Adrenal gland (tissue), 12 donors: ENCODE data around the gene SDC3. TPM values are rescaled to one million over a fixed set of nuclear protein-coding genes. Genes with fewer than 3 reads are reported as not detected.

ENCODE experiments used
- DNase-seq, 7 donors: peaks; one replicate each; pipeline ENCODE4 v3.0.0-alpha.2; 2019 to 2020
- H3K27ac ChIP-seq, 5 donors: fragments of 200-600 bp; sonication (generic) in 4 of 5; 1 replicate in 3 of 5; 2 replicates in 2 of 5; pipeline versions ENCODE4 v1.5.1 to v1.8.0; 2016 to 2020; ENCODE audit warnings: mild to moderate bottlenecking in 1 of 5
- H3K27me3 ChIP-seq: fragments of 200-600 bp; 2 replicates; pipeline ENCODE4 v1.8.0; 2021
- H3K36me3 ChIP-seq, 2 donors: fragments of 200-600 bp; replicated peaks in 1 of 2; 1 replicate in 1 of 2; 2 replicates in 1 of 2; pipeline versions ENCODE4 v1.5.1 to v1.8.0; 2018 to 2022
- H3K4me1 ChIP-seq, 2 donors: fragments of 200-600 bp; replicated peaks in 1 of 2; 1 replicate in 1 of 2; 2 replicates in 1 of 2; pipeline versions ENCODE4 v1.5.1 to v1.8.0; 2018 to 2021
- H3K4me3 ChIP-seq, 4 donors: fragments of 200-600 bp; sonication (generic) in 3 of 4; one replicate each; pipeline ENCODE4 v1.5.1; 2016 to 2018
- H3K9me3 ChIP-seq, 3 donors: fragments of 200-600 bp; sonication (generic) in 1 of 3; replicated peaks in 1 of 3; 1 replicate in 2 of 3; 2 replicates in 1 of 3; pipeline versions ENCODE4 v1.5.1 to v1.8.0; 2016 to 2021
- CTCF ChIP-seq, 6 experiments: fragments of 450-650 bp in 4 of 6; fragments of 200-600 bp in 2 of 6; sonication (generic) in 1 of 6; IDR thresholded peaks; 1 replicate in 5 of 6; 2 replicates in 1 of 6; pipeline versions ENCODE4 v1.5.1 to v1.8.0; 2016 to 2021; ENCODE audit warnings: antibody characterized with exemption in 6 of 6, mild to moderate bottlenecking in 2 of 6, moderate library complexity in 1 of 6
- POLR2A ChIP-seq, 2 donors: fragments of 450-650 bp; IDR thresholded peaks; one replicate each; pipeline ENCODE4 v1.6.1; 2017; ENCODE audit warnings: antibody characterized with exemption in 2 of 2, mild to moderate bottlenecking in 2 of 2, moderate library complexity in 1 of 2
- WGBS, 4 donors: extraction: QIAGEN DNeasy Blood & Tissue Kit in 2 of 4; methylation state at CpG; one replicate each; pipeline versions ENCODE4 v1.1.5 to v1.1.7; 2013 to 2017; 5-methylcytosine and 5-hydroxymethylcytosine counted together
- intact Hi-C, 2 donors: fragments of 100-400 bp; cut with DNase I; formaldehyde crosslinking; loops; one replicate each; pipeline versions ENCODE4 v1.14.1 to v1.15.0; 2022 to 2023
- polyA plus RNA-seq, 3 donors: library from polyadenylated mRNA; stranded (reverse); fragments of 200-250 nt in 2 of 3; fragments of 350-450 nt in 1 of 3; fragmentation: Illumina TruSeq in 1 of 3; extraction: RNeasy Lipid Tissue Mini Kit (QIAGEN cat#74804) in 1 of 3; gene quantifications; one replicate each; pipeline ENCODE4 v1.2.3, GENCODE V29; 2013 to 2014
- total RNA-seq, 9 donors: library from RNA; depleted of rRNA in 4 of 9; stranded (reverse); fragments of >200 nt in 4 of 9; fragments of 120-200 nt in 1 of 9; fragmentation: NEBNext Ultra II Directional in 1 of 9; extraction: Animal tissue kit (Norgen Biotek cat#: 25700) in 1 of 9; gene quantifications; one replicate each; pipeline versions ENCODE4 v1.1.0 to v1.2.4, GENCODE V29; 2013 to 2023
- donor health status: healthy with polysubstance abuse.
- donor health status: Bipolar disorder and iron deficiency.
- donor health status: DM: yes; HTN: yes; CAD: no.
- donor health status: DM: no; HTN: no; CAD: no.
- donor health status: DM: no; HTN: no; CAD: no.
- donor health status: DM: yes; HTN: yes; CAD: no.

The SDC3 gene
- total and polyA plus RNA-seq, 12 donors = 40.1 to 536 (median 188) TPM

GRCh38 chr1:30874176-30874575, 34.4 kb downstream of the SDC3 start:
- no peak overlapping the region for H3K4me3 ChIP-seq

GRCh38 chr1:30872948-30873263, 35.7 kb downstream of the SDC3 start:
- DNase-seq = no peak
- no peak overlapping the region for H3K27ac ChIP-seq
- intact Hi-C loops = no loop called here
- peaks cover 0 to 55% of the 10 kb centered on the region in 2 donors for H3K36me3 ChIP-seq
- H3K4me1 ChIP-seq = peaks cover 9 to 12% of the 10 kb centered on the region in 2 donors
- WGBS, 4 donors = 83 to 98% (median 90%) methylated on average over 2 to 4 of the region's 4 CpGs
- no peaks in the 10 kb centered on the region for H3K27me3 ChIP-seq
- no peak overlapping the region for H3K4me3 ChIP-seq
- no peak for TF ChIP-seq POLR2A (IDR thresholded peaks at IDR 0.05)
- no peak for TF ChIP-seq CTCF (IDR thresholded peaks at IDR 0.05)
- peaks cover 0 to 5% (median 0%) of the 10 kb centered on the region in 3 donors for H3K9me3 ChIP-seq

More at GRCh38 chr1:30874176-30874575, 34.4 kb downstream of the SDC3 start:
- no peak for DNase-seq
- no peak overlapping the region for H3K27ac ChIP-seq
- peaks cover 0 to 55% of the 10 kb centered on the region in 2 donors for H3K36me3 ChIP-seq
- TF ChIP-seq CTCF (IDR thresholded peaks at IDR 0.05) (no peak), POLR2A (IDR thresholded peaks at IDR 0.05) (no peak)
- intact Hi-C loops = no loop called here
- H3K4me1 ChIP-seq = peaks cover 22 to 24% of the 10 kb centered on the region in 2 donors
- WGBS, 4 donors = 97 to 100% (median 99%) methylated on average over 3 to 11 of the region's 11 CpGs
- no peaks in the 10 kb centered on the region for H3K27me3 ChIP-seq
- H3K9me3 ChIP-seq = peaks cover 0 to 5% (median 0%) of the 10 kb centered on the region in 3 donors

- Histone ChIP-seq H3K27me3 (no peaks in the 10 kb centered on the region), H3K4me3 (no peak overlapping the region), H3K27ac (no peak overlapping the region), H3K36me3 (peaks cover 0 to 55% of the 10 kb centered on the region in 2 donors), H3K9me3 (peaks cover 0 to 5% (median 0%) of the 10 kb centered on the region in 3 donors), H3K4me1 (peaks cover 4 to 6% of the 10 kb centered on the region in 2 donors)
- TF ChIP-seq CTCF (IDR thresholded peaks at IDR 0.05) (no peak), POLR2A (IDR thresholded peaks at IDR 0.05) (no peak)
- no peak for DNase-seq
- WGBS, 4 donors = 80 to 94% (median 88%) methylated on average over 9 of the region's 9 CpGs
- intact Hi-C loops = no loop called here
These were observed 36.3 kb downstream of the SDC3 start for GRCh38 chr1:30872033-30872947.

GRCh38 chr1:30871276-30871871, 37.2 kb downstream of the SDC3 start:
- Histone ChIP-seq H3K4me1 (no peaks in the 10 kb centered on the region), H3K9me3 (peaks cover 0 to 5% (median 0%) of the 10 kb centered on the region in 3 donors), H3K27me3 (no peaks in the 10 kb centered on the region), H3K27ac (no peak overlapping the region), H3K4me3 (no peak overlapping the region), H3K36me3 (peaks cover 0 to 49% of the 10 kb centered on the region in 2 donors)
- intact Hi-C loops = no loop called here
- TF ChIP-seq CTCF (IDR thresholded peaks at IDR 0.05) (no peak), POLR2A (IDR thresholded peaks at IDR 0.05) (no peak)
- 69 to 89% (median 79%) methylated on average over 3 to 6 of the region's 6 CpGs for WGBS, 4 donors
- no peak for DNase-seq
